GM12875 (cell line): ENCODE measurements around the gene MAG.
A peak's percentile ranks its signal among the peaks of the same experiment; 100 is the strongest.

Experiments
- H3K4me3 ChIP-seq: one replicate; pipeline ENCODE4 v1.5.1; 2011; ENCODE audit warnings: low read depth, low read length, control low read depth
- CTCF ChIP-seq: IDR thresholded peaks from 2 replicates; pipeline ENCODE4 v1.5.1; 2011; ENCODE audit warnings: low read depth, mild to moderate bottlenecking, control low read depth, inconsistent platforms, low read length, moderate library complexity, borderline replicate concordance; ENCODE audit not compliant: insufficient read depth

MAG gene

GRCh38 chr19:35304036-35304435 is 12.1 kb downstream of the MAG start:
- TF ChIP-seq CTCF = no peak
- H3K4me3 ChIP-seq = no peak overlapping the region

- no peak for TF ChIP-seq CTCF
- no peak overlapping the region for H3K4me3 ChIP-seq
These were observed 13.2 kb downstream of the MAG start for GRCh38 chr19:35305181-35305580.

- peak; percentile 56; the same call in 1 of the 2 replicates for TF ChIP-seq CTCF
- H3K4me3 ChIP-seq = no peak overlapping the region
These were observed 14.7 kb downstream of the MAG start for GRCh38 chr19:35306473-35307246.

GRCh38 chr19:35307931-35308330 is 16.0 kb downstream of the MAG start:
- H3K4me3 ChIP-seq = no peak overlapping the region
- no peak for TF ChIP-seq CTCF

- no peak overlapping the region for H3K4me3 ChIP-seq
- TF ChIP-seq CTCF = no peak
These were observed 16.9 kb downstream of the MAG start for GRCh38 chr19:35308910-35309309.

GRCh38 chr19:35309481-35310279 is 17.7 kb downstream of the MAG start:
- TF ChIP-seq CTCF = no peak
- H3K4me3 ChIP-seq = no peak overlapping the region
